ENCODE data around the gene MPPED2.

The MPPED2 gene

DNA sequence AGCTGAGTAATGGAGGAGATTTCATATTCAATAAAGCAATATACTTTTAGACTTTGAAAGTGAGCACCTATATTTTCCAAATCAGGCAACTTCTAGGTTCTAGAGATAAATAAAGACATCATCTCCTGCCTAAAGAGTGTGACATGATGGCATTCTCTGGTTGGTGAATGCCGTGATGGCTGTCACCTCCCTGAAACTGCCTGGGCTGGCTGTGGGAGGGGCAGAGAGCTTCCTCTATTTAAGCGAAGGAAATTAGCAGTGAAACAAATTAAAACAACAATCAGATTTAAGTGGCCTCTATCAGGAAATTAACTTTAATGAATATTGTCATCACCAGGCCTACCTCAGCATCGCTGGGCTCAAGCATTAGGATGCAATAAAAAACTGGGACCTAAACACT is 149.4 kb downstream of the MPPED2 start:
- TF ChIP-seq, protein P1, sequence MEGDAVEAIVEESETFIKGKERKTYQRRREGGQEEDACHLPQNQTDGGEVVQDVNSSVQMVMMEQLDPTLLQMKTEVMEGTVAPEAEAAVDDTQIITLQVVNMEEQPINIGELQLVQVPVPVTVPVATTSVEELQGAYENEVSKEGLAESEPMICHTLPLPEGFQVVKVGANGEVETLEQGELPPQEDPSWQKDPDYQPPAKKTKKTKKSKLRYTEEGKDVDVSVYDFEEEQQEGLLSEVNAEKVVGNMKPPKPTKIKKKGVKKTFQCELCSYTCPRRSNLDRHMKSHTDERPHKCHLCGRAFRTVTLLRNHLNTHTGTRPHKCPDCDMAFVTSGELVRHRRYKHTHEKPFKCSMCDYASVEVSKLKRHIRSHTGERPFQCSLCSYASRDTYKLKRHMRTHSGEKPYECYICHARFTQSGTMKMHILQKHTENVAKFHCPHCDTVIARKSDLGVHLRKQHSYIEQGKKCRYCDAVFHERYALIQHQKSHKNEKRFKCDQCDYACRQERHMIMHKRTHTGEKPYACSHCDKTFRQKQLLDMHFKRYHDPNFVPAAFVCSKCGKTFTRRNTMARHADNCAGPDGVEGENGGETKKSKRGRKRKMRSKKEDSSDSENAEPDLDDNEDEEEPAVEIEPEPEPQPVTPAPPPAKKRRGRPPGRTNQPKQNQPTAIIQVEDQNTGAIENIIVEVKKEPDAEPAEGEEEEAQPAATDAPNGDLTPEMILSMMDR (IDR thresholded peaks at IDR 0.05), result no peak
- no peak for DNase-seq (ENCODE audit: low spot score)
- Histone ChIP-seq H3K4me3 (no peak overlapping the region), H3K27ac (no peak overlapping the region)

DNA sequence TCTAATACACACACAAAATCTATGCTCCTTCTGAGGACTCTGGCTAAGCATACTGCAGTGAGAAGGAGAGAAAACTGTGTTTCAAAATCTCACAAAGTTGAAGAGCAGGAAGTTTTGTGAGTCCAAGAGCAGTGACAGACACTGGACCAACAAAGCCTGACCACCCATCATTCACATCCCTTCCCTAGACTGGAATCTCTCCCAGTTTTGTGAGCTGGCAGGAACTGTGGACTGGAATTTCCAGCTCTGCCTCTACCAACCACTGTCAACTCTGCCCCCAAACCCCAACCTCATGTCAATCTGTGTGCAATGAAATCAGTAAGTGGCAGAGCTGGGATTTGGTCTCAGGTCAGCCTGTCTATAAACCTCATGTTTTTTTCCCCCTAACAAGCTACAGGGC is 150.7 kb downstream of the MPPED2 start:
- Histone ChIP-seq H3K4me3 (no peak overlapping the region), H3K27ac (peak overlapping the region; percentile 33 to 63)
- no peak for DNase-seq (ENCODE audit: low spot score)
- TF ChIP-seq, protein P1 (IDR thresholded peaks at IDR 0.05), result no peak

GRCh38 chr11:30434901-30435300 is 151.3 kb downstream of the MPPED2 start:
- TF ChIP-seq, protein P1 (IDR thresholded peaks at IDR 0.05), result no peak
- DNase-seq (ENCODE audit: low spot score), result no peak
- Histone ChIP-seq H3K4me3 (no peak overlapping the region), H3K27ac (peak overlapping the region; percentile 33 to 63)

- TF ChIP-seq, protein P1 (IDR thresholded peaks at IDR 0.05), result no peak
- no peak for DNase-seq (ENCODE audit: low spot score)
- peak overlapping the region in 1 of 2 donors; percentile 63 for H3K27ac ChIP-seq
- H3K4me3 ChIP-seq, result no peak overlapping the region
These were observed 152.3 kb downstream of the MPPED2 start for GRCh38 chr11:30433831-30434230.

GRCh38 chr11:30432716-30433115 is 153.4 kb downstream of the MPPED2 start:
- Histone ChIP-seq H3K4me3 (no peak overlapping the region), H3K27ac (peak overlapping the region; percentile 1 to 39)
- TF ChIP-seq, protein P1 (IDR thresholded peaks at IDR 0.05), result no peak
- DNase-seq (ENCODE audit: low spot score), result no peak

- TF ChIP-seq, protein P1 (IDR thresholded peaks at IDR 0.05), result no peak
- no peak for DNase-seq (ENCODE audit: low spot score)
- Histone ChIP-seq H3K4me3 (no peak overlapping the region), H3K27ac (peak overlapping the region in 1 of 2 donors; percentile 39)
These were observed 154.0 kb downstream of the MPPED2 start for GRCh38 chr11:30432178-30432577.

- Histone ChIP-seq H3K4me3 (no peak overlapping the region), H3K27ac (no peak overlapping the region)
- TF ChIP-seq, protein P1 (IDR thresholded peaks at IDR 0.05), result no peak
- DNase-seq (ENCODE audit: low spot score), result no peak
These were observed 154.9 kb downstream of the MPPED2 start for GRCh38 chr11:30431127-30431814.

All from coronary artery (tissue), 2 donors.